Suprapubic skin (tissue), 4 donors: ENCODE measurements around the gene EPHA8. TPM values are rescaled to one million over a fixed set of nuclear protein-coding genes. Genes with fewer than 3 reads are reported as not detected.

Source experiments
- DNase-seq, 2 donors: peaks; one replicate each; pipeline ENCODE4 v3.0.0-alpha.2; 2019; ENCODE audit warnings: low spot score in 2 of 2
- H3K27ac ChIP-seq: fragments of 200-600 bp; sonication (generic); one replicate; pipeline ENCODE4 v1.5.1; 2019
- H3K27me3 ChIP-seq: fragments of 200-600 bp; sonication (generic); one replicate; pipeline ENCODE4 v1.5.1; 2019
- H3K36me3 ChIP-seq: fragments of 200-600 bp; sonication (generic); one replicate; pipeline ENCODE4 v1.5.1; 2019
- H3K4me1 ChIP-seq: fragments of 200-600 bp; sonication (generic); one replicate; pipeline ENCODE4 v1.5.1; 2019
- H3K4me3 ChIP-seq: fragments of 200-600 bp; sonication (generic); one replicate; pipeline ENCODE4 v1.5.1; 2019; ENCODE audit warnings: mild to moderate bottlenecking
- H3K9me3 ChIP-seq: fragments of 200-600 bp; sonication (generic); one replicate; pipeline ENCODE4 v1.5.1; 2019
- EP300 ChIP-seq: sonication (generic); formaldehyde crosslinking; IDR thresholded peaks from one replicate; pipeline ENCODE4 v1.6.1; 2017; ENCODE audit warnings: antibody characterized with exemption
- POLR2A ChIP-seq, 2 donors: fragments of 450-650 bp; IDR thresholded peaks; one replicate each; pipeline ENCODE4 v1.6.1; 2017; ENCODE audit warnings: antibody characterized with exemption in 2 of 2, mild to moderate bottlenecking in 2 of 2, moderate library complexity in 2 of 2
- POLR2AphosphoS5 ChIP-seq, 3 donors: sonication (generic); formaldehyde crosslinking; IDR thresholded peaks; one replicate each; pipeline ENCODE4 v1.6.1; 2017; ENCODE audit warnings: antibody characterized with exemption in 3 of 3
- WGBS: methylation state at CpG from one replicate; pipeline ENCODE4 v1.1.5; 2018; 5-methylcytosine and 5-hydroxymethylcytosine counted together
- total RNA-seq, 4 donors: library from RNA; depleted of rRNA; stranded (reverse); fragments of >200 nt; gene quantifications; one replicate each; pipeline ENCODE4 v1.1.0, GENCODE V29; 2016
- TF ChIP-seq, protein P1 (sequence below), 2 donors: fragments of 200-600 bp in 1 of 2; fragments of 450-650 bp in 1 of 2; sonication (generic) in 1 of 2; IDR thresholded peaks; one replicate each; pipeline ENCODE4 v1.5.1; 2016 to 2019; ENCODE audit warnings: antibody characterized with exemption in 2 of 2, mild to moderate bottlenecking in 1 of 2, moderate library complexity in 1 of 2

EPHA8 gene
- total RNA-seq, 4 donors from 2014 or later, result 0.34 to 0.64 TPM; not detected in 2

DNA sequence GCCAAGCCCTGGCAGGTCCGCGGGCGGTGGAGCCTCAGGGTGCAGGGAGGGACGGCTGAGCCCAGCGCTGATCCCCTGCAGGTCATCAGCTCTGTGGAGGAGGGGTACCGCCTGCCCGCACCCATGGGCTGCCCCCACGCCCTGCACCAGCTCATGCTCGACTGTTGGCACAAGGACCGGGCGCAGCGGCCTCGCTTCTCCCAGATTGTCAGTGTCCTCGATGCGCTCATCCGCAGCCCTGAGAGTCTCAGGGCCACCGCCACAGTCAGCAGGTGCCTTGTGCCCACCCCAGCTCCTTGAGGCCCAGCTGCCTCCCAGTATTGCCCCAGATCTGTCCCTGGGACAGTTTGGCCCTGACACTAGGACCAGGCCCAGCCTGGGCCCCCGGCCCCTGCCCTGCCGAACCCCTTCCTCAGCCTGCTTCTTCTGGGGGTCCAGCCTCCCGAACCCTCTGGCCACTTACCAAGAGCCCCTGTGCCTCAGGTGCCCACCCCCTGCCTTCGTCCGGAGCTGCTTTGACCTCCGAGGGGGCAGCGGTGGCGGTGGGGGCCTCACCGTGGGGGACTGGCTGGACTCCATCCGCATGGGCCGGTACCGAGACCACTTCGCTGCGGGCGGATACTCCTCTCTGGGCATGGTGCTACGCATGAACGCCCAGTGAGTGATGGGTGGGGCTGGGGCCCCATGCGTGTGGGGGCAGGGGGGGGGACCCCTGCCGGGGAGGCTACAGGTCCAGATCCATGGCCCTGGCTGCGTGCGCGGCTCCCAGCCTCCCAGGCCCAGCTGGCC, 37.7 kb downstream of the EPHA8 start:
- WGBS, result 40% methylated on average over 1 of the region's 39 CpGs
- Histone ChIP-seq H3K9me3 (no peaks in the 10 kb centered on the region), H3K27ac (no peak overlapping the region), H3K4me1 (no peaks in the 10 kb centered on the region), H3K4me3 (no peak overlapping the region), H3K36me3 (no peaks in the 10 kb centered on the region), H3K27me3 (peaks cover 83% of the 10 kb centered on the region)
- no peak for DNase-seq
- no peak for TF ChIP-seq EP300
- TF ChIP-seq, protein P1, sequence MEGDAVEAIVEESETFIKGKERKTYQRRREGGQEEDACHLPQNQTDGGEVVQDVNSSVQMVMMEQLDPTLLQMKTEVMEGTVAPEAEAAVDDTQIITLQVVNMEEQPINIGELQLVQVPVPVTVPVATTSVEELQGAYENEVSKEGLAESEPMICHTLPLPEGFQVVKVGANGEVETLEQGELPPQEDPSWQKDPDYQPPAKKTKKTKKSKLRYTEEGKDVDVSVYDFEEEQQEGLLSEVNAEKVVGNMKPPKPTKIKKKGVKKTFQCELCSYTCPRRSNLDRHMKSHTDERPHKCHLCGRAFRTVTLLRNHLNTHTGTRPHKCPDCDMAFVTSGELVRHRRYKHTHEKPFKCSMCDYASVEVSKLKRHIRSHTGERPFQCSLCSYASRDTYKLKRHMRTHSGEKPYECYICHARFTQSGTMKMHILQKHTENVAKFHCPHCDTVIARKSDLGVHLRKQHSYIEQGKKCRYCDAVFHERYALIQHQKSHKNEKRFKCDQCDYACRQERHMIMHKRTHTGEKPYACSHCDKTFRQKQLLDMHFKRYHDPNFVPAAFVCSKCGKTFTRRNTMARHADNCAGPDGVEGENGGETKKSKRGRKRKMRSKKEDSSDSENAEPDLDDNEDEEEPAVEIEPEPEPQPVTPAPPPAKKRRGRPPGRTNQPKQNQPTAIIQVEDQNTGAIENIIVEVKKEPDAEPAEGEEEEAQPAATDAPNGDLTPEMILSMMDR (IDR thresholded peaks at IDR 0.05), result no peak
- TF ChIP-seq POLR2A (IDR thresholded peaks at IDR 0.05), result no peak
- no peak for TF ChIP-seq POLR2AphosphoS5 (IDR thresholded peaks at IDR 0.05)

GRCh38 chr1:22601610-22602009, 38.3 kb downstream of the EPHA8 start:
- no peak for DNase-seq
- Histone ChIP-seq H3K36me3 (no peaks in the 10 kb centered on the region), H3K27me3 (peaks cover 88% of the 10 kb centered on the region), H3K9me3 (no peaks in the 10 kb centered on the region), H3K4me1 (no peaks in the 10 kb centered on the region), H3K27ac (no peak overlapping the region), H3K4me3 (no peak overlapping the region)
- WGBS, result no CpG with 5 or more reads among the region's 12 CpGs
- TF ChIP-seq POLR2A (IDR thresholded peaks at IDR 0.05) (no peak), POLR2AphosphoS5 (IDR thresholded peaks at IDR 0.05) (no peak), EP300 (no peak)
- TF ChIP-seq, protein P1 (IDR thresholded peaks at IDR 0.05), result no peak

- TF ChIP-seq POLR2A (IDR thresholded peaks at IDR 0.05), result no peak
- TF ChIP-seq POLR2AphosphoS5 (IDR thresholded peaks at IDR 0.05), result no peak
- TF ChIP-seq EP300, result no peak
- TF ChIP-seq, protein P1 (IDR thresholded peaks at IDR 0.05), result no peak
- Histone ChIP-seq H3K4me1 (no peaks in the 10 kb centered on the region), H3K36me3 (no peaks in the 10 kb centered on the region), H3K27ac (no peak overlapping the region), H3K27me3 (peaks cover 92% of the 10 kb centered on the region), H3K4me3 (no peak overlapping the region), H3K9me3 (no peaks in the 10 kb centered on the region)
- WGBS, result 74% methylated on average over 3 of the region's 18 CpGs
- DNase-seq, result no peak
Observed at GRCh38 chr1:22602060-22602740, 38.9 kb downstream of the EPHA8 start.

GRCh38 chr1:22606161-22606560, 42.9 kb downstream of the EPHA8 start:
- DNase-seq, result no peak
- H3K27me3 ChIP-seq, result peaks cover 93% of the 10 kb centered on the region
- no peak overlapping the region for H3K4me3 ChIP-seq
- no peak overlapping the region for H3K27ac ChIP-seq
- H3K36me3 ChIP-seq, result no peaks in the 10 kb centered on the region
- no peak for TF ChIP-seq EP300
- TF ChIP-seq POLR2A (IDR thresholded peaks at IDR 0.05), result no peak
- no peaks in the 10 kb centered on the region for H3K4me1 ChIP-seq
- WGBS, result 44% methylated on average over 4 of the region's 4 CpGs
- H3K9me3 ChIP-seq, result no peaks in the 10 kb centered on the region

GRCh38 chr1:22607154-22607553, 43.9 kb downstream of the EPHA8 start:
- WGBS, result 11% methylated on average over 10 of the region's 10 CpGs
- Histone ChIP-seq H3K9me3 (no peaks in the 10 kb centered on the region), H3K27ac (no peak overlapping the region), H3K27me3 (peaks cover 95% of the 10 kb centered on the region), H3K36me3 (no peaks in the 10 kb centered on the region), H3K4me3 (no peak overlapping the region), H3K4me1 (no peaks in the 10 kb centered on the region)
- no peak for DNase-seq
- TF ChIP-seq, protein P1 (IDR thresholded peaks at IDR 0.05), result no peak
- TF ChIP-seq POLR2AphosphoS5 (IDR thresholded peaks at IDR 0.05) (no peak), POLR2A (IDR thresholded peaks at IDR 0.05) (no peak)
